ENCODE results near the gene DAPK1. TPM values are rescaled to one million over a fixed set of nuclear protein-coding genes. Genes with fewer than 3 reads are reported as not detected.

The DAPK1 gene
- total and polyA plus RNA-seq, 4 donors, result 33.0 to 301 (median 94.1) TPM

GRCh38 chr9:87678650-87679355 lies 181.1 kb downstream of the DAPK1 start:
- TF ChIP-seq CTCF (IDR thresholded peaks at IDR 0.05; ENCODE audit: control extremely low read depth, extremely low read depth), result peak; percentile 45
- H3K4me1 ChIP-seq (ENCODE audit: control insufficient read depth in 5 of 5, insufficient read depth in 5 of 5, low read length in 5 of 5), result peaks cover 0 to 11% (median 0%) of the 10 kb centered on the region in 5 donors
- H3K27ac ChIP-seq (ENCODE audit: low read depth in 1 of 2, low read length in 1 of 2), result no peak overlapping the region
- DNase-seq (peak; percentile 74 to 88 (median 85)), ATAC-seq (ENCODE audit: insufficient read depth, low FRiP score) (no peak)
- no peak overlapping the region for H3K4me3 ChIP-seq
- H3K27me3 ChIP-seq (ENCODE audit: control insufficient read depth in 3 of 3, insufficient read depth in 3 of 3, low read length in 2 of 3), result no peaks in the 10 kb centered on the region
- no peak overlapping the region for H3K9ac ChIP-seq (ENCODE audit: insufficient read depth in 1 of 2, low read length in 2 of 2)
- WGBS, 2 donors, result 82 to 83% methylated on average over 9 of the region's 9 CpGs
- H3K9me3 ChIP-seq (ENCODE audit: control insufficient read depth in 4 of 4, insufficient read depth in 3 of 4, low read length in 3 of 4), result no peaks in the 10 kb centered on the region
- peaks cover 0 to 38% (median 23%) of the 10 kb centered on the region in 4 donors for H3K36me3 ChIP-seq (ENCODE audit: control insufficient read depth in 4 of 4, insufficient read depth in 4 of 4, low read length in 4 of 4)

GRCh38 chr9:87681271-87682061 lies 183.8 kb downstream of the DAPK1 start:
- H3K27ac ChIP-seq (ENCODE audit: low read depth in 1 of 2, low read length in 1 of 2), result no peak overlapping the region
- H3K36me3 ChIP-seq (ENCODE audit: control insufficient read depth in 4 of 4, insufficient read depth in 4 of 4, low read length in 4 of 4), result peaks cover 0 to 35% (median 23%) of the 10 kb centered on the region in 4 donors
- no peaks in the 10 kb centered on the region for H3K9me3 ChIP-seq (ENCODE audit: control insufficient read depth in 4 of 4, insufficient read depth in 3 of 4, low read length in 3 of 4)
- no peak for TF ChIP-seq CTCF (IDR thresholded peaks at IDR 0.05; ENCODE audit: control extremely low read depth, extremely low read depth)
- H3K4me3 ChIP-seq, result no peak overlapping the region
- 87 to 96% methylated on average over 11 of the region's 11 CpGs for WGBS, 2 donors
- DNase-seq, result no peak
- ATAC-seq (ENCODE audit: insufficient read depth, low FRiP score), result no peak
- H3K9ac ChIP-seq (ENCODE audit: insufficient read depth in 1 of 2, low read length in 2 of 2), result no peak overlapping the region
- H3K4me1 ChIP-seq (ENCODE audit: control insufficient read depth in 5 of 5, insufficient read depth in 5 of 5, low read length in 5 of 5), result peaks cover 0 to 6% (median 3%) of the 10 kb centered on the region in 5 donors
- H3K27me3 ChIP-seq (ENCODE audit: control insufficient read depth in 3 of 3, insufficient read depth in 3 of 3, low read length in 2 of 3), result no peaks in the 10 kb centered on the region

GRCh38 chr9:87682085-87682484 lies 184.4 kb downstream of the DAPK1 start:
- no peaks in the 10 kb centered on the region for H3K9me3 ChIP-seq (ENCODE audit: control insufficient read depth in 4 of 4, insufficient read depth in 3 of 4, low read length in 3 of 4)
- H3K4me1 ChIP-seq (ENCODE audit: control insufficient read depth in 5 of 5, insufficient read depth in 5 of 5, low read length in 5 of 5), result peaks cover 0 to 3% (median 0%) of the 10 kb centered on the region in 5 donors
- ATAC-seq (ENCODE audit: insufficient read depth, low FRiP score) (no peak), DNase-seq (no peak)
- TF ChIP-seq CTCF (IDR thresholded peaks at IDR 0.05; ENCODE audit: control extremely low read depth, extremely low read depth), result no peak
- no peak overlapping the region for H3K9ac ChIP-seq (ENCODE audit: insufficient read depth in 1 of 2, low read length in 2 of 2)
- no peaks in the 10 kb centered on the region for H3K27me3 ChIP-seq (ENCODE audit: control insufficient read depth in 3 of 3, insufficient read depth in 3 of 3, low read length in 2 of 3)
- H3K4me3 ChIP-seq, result no peak overlapping the region
- H3K27ac ChIP-seq (ENCODE audit: low read depth in 1 of 2, low read length in 1 of 2), result no peak overlapping the region
- H3K36me3 ChIP-seq (ENCODE audit: control insufficient read depth in 4 of 4, insufficient read depth in 4 of 4, low read length in 4 of 4), result peaks cover 0 to 38% (median 24%) of the 10 kb centered on the region in 4 donors
- WGBS, 2 donors, result 67 to 81% methylated on average over 4 of the region's 4 CpGs

Data from lung (tissue), 12 donors.